GM12865 (cell line): ENCODE results near the gene PAK1.

Experiments used
- DNase-seq: peaks from one replicate; pipeline ENCODE4 v3.0.0; 2010; ENCODE audit warnings: low read depth
- H3K4me3 ChIP-seq: 2 replicates; pipeline ENCODE4 v1.5.1; 2011; ENCODE audit warnings: mild to moderate bottlenecking, low read depth, low read length, control low read depth
- CTCF ChIP-seq: IDR thresholded peaks from 2 replicates; pipeline ENCODE4 v1.5.1; 2011; ENCODE audit warnings: low read length, control low read depth, low read depth, inconsistent platforms; ENCODE audit not compliant: insufficient read depth; ENCODE audit errors: missing control alignments

PAK1 gene

GRCh38 chr11:77425346-77425745, 48.5 kb downstream of the PAK1 start:
- H3K4me3 ChIP-seq = no peak overlapping the region
- no peak for TF ChIP-seq CTCF
- DNase-seq = no peak

- DNase-seq = no peak
- TF ChIP-seq CTCF = no peak
- no peak overlapping the region for H3K4me3 ChIP-seq
These were observed 49.2 kb downstream of the PAK1 start for GRCh38 chr11:77424644-77425043.

DNA sequence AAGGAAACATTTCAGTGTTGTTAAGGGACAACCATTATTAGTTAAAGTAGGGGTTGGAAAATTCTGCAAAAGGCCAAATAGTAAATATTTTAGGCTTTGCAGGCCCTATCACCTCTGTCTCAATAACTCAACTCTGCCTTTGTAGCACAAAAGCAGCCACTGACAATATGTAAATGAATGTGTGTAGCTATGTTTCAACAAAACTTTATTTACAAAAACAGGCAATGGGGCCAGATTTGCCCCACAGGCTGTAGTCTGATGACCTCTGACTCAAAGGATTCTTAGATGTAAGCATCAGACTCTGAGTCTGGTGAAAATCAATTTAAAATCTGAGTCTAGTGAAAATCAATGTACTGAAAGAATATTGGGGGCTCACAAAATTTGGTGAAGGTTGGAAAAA, 50.3 kb downstream of the PAK1 start:
- no peak for TF ChIP-seq CTCF
- no peak overlapping the region for H3K4me3 ChIP-seq
- DNase-seq = no peak

GRCh38 chr11:77422687-77423086, 51.2 kb downstream of the PAK1 start:
- H3K4me3 ChIP-seq = no peak overlapping the region
- DNase-seq = no peak
- no peak for TF ChIP-seq CTCF

DNA sequence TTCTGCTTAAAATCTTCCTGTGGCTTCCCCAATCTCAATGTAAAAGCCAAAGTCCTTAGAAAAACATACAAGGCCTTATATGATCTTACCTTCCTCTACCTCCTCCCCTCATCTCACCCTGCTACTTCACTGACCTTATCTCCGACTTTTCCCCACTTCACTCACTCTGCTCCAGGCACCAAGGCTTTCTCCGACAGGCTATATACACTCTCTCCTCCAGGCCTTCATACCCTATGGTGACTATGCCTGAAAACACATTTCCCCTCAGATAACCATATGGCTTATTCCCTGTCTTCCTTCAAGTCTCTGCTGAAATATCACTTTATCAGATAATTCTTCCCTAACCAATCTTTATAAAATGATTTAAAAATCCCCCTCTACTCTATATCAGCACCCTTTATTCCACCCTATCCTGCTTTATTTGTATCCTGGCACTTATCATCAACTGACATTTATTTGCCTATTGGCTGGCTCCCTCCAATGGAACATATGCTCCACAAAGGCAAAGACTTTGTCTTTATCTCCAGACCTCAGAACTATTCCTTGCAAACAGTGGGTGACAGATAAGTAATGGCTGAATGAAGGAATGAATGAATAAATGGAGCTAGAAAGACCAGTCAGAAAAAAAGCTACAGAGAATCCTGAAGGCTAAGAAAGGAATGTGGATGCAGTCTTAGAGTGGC, 52.7 kb downstream of the PAK1 start:
- no peak for DNase-seq
- H3K4me3 ChIP-seq = no peak overlapping the region
- no peak for TF ChIP-seq CTCF

DNA sequence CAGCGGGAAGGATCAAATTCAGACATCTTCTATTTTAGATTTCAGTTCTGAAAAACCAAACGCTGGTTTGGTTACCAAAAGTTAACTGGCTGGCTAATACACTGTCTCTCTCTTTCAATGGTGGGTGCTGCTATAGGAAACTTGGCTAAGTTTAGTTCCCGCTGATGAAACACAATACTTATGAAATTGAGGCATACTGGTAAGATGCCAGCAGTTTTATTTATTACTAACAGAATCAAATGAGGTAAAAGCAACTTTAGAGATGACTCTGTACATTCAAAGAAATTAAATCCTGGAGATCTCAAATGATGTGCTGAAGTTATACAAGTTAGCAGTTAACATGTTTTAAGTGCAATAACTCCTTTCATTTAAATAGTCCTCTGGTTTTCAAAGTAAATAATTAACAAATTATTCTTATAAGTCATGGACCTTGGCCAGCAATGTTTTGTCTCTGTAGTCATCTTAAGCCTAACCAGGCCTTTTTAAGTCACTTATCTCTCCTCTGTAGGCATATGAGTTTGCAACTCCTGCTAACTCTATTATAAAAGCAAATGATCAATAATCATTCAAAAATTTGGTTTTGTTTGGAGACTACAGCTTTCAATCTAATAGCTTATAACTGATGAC, 54.8 kb downstream of the PAK1 start:
- no peak for DNase-seq
- peak overlapping the region; percentile 42 for H3K4me3 ChIP-seq
- TF ChIP-seq CTCF = no peak
